Stimulated activated naive CD8-positive, alpha-beta T cell treated with anti-CD3 and anti-CD28 coated beads, Interleukin-15, Interleukin-2, amounts not matched to agents 100 ng/mL and 50 ng/mL, for 24 hours (primary cell): ENCODE measurements around the gene FAM209A.
"Not testable (repeated sequence)": the region's sequence is repeated elsewhere in the genome, so short reads cannot be mapped to it uniquely, and the experiment has no call there.

ENCODE experiments used
- H3K27ac Mint-ChIP-seq: one replicate; pipeline ENCODE4 v1.8.0; 2021; ENCODE audit warnings: mild to moderate bottlenecking, mixed read lengths
- H3K27me3 Mint-ChIP-seq: one replicate; pipeline ENCODE4 v1.8.0; 2021; ENCODE audit warnings: mixed read lengths
- H3K36me3 Mint-ChIP-seq: one replicate; pipeline ENCODE4 v1.8.0; 2021; ENCODE audit warnings: low read depth, mixed read lengths
- H3K4me1 Mint-ChIP-seq: one replicate; pipeline ENCODE4 v1.8.0; 2021; ENCODE audit warnings: low read depth, mixed read lengths
- H3K4me3 Mint-ChIP-seq: one replicate; pipeline ENCODE4 v1.8.0; 2021; ENCODE audit warnings: mild to moderate bottlenecking, mixed read lengths
- H3K9me3 Mint-ChIP-seq: one replicate; pipeline ENCODE4 v1.8.0; 2021; ENCODE audit warnings: mixed read lengths

The FAM209A gene

DNA sequence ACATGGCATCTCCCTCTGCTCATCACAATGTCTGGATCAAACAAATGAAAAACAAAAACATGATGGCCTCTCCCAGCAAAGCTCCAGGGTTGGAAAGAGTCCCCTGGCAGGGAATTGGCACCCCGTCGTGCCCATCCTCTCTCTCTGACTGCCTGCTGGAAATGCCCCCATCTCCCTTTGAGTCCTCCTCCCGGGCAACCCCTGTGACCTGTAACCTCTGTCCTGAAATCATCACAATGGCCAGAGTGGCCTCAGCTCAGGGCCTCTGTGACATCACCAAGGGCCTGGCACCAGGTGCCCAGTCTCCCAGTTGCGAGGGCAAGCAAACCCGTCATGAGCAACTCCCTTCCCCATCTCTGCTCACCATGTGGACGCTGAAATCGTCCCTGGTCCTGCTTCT is at the start of gene FAM209A:
TSS of gene FAM209A (plus strand) at position 301 of the 400 bp plus-strand sequence. CDS start at position 366, 65 bp downstream.
- H3K27me3 Mint-ChIP-seq, H3K4me3 Mint-ChIP-seq, H3K4me1 Mint-ChIP-seq, H3K27ac Mint-ChIP-seq: not testable (repeated sequence)
- H3K9me3 Mint-ChIP-seq = peaks cover 11% of the 10 kb centered on the region
- H3K36me3 Mint-ChIP-seq = peaks cover 28% of the 10 kb centered on the region

GRCh38 chr20:56483970-56484369 is 40.6 kb upstream of the FAM209A start:
- Mint-ChIP-seq H3K9me3 (no peaks in the 10 kb centered on the region), H3K36me3 (peaks cover 86% of the 10 kb centered on the region), H3K4me1 (peaks cover 19% of the 10 kb centered on the region), H3K27ac (peak overlapping the region; percentile 77), H3K27me3 (no peaks in the 10 kb centered on the region), H3K4me3 (no peak overlapping the region)

DNA sequence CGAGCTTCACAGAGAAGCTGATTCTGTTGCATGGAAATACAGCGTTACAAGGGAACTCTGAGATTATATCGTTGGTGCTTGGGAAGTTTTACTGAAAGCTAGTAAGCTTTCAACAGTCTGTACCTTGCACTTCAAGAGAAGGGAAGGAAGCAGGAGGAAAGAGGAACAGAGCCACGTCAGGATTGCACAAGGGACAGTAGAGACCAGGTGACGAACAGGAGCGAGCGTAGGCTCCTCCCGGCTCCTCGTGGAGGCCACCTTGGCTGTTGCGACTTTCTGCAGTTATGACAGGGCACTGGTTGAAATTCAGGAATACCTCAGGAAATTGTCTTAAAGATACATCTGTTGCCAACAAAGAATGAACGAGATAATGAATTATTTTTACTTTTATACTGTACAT is 37.3 kb upstream of the FAM209A start:
- Mint-ChIP-seq H3K27ac (peak overlapping the region; percentile 45), H3K9me3 (no peaks in the 10 kb centered on the region), H3K4me3 (no peak overlapping the region), H3K4me1 (peaks cover 19% of the 10 kb centered on the region), H3K27me3 (no peaks in the 10 kb centered on the region), H3K36me3 (peaks cover 80% of the 10 kb centered on the region)

DNA sequence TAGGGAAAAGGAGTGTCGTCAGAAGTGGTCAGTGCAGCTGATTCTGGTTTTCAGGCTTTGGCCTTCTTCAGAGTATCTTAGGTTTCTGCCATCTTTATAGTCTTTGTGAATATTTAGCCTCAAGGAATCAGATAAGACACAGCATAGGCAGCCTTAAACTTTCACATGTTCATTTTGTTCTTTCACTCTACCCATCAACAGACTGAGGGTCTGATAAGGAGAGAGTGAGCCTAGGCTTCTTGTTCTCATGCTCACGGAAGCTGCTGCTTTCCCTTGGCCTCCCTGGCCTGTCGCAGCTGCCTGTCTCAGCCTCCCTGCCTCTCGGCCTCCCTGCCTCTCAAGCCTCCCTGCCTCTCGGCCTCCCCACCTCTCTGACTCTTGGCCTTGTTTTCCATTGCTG is 36.0 kb upstream of the FAM209A start:
- H3K36me3 Mint-ChIP-seq = peaks cover 76% of the 10 kb centered on the region
- H3K4me1 Mint-ChIP-seq = peaks cover 10% of the 10 kb centered on the region
- H3K27ac Mint-ChIP-seq = no peak overlapping the region
- H3K27me3 Mint-ChIP-seq = no peaks in the 10 kb centered on the region
- no peak overlapping the region for H3K4me3 Mint-ChIP-seq
- no peaks in the 10 kb centered on the region for H3K9me3 Mint-ChIP-seq

DNA sequence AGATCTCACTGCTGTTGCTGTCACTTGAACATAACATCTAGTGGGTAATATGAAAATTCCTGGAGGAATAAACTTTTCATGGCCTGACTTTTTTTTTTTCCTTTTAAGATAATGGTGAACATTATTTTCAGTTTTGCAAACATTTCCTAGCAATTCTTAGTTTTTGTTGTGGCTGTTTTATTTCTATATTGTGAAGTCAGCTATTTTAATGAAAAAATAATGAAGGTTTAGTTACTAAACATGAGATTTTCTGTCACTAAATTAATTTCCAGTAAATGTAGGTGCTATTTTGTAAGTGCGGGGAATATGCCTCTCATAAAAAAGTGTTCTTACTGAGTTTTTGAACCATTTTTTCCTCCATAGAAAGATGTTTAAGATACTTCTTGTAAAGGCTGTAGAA is 23.4 kb upstream of the FAM209A start:
- Mint-ChIP-seq H3K4me3 (no peak overlapping the region), H3K36me3 (peaks cover 34% of the 10 kb centered on the region), H3K9me3 (peaks cover 4% of the 10 kb centered on the region), H3K4me1 (peaks cover 4% of the 10 kb centered on the region), H3K27ac (no peak overlapping the region), H3K27me3 (no peaks in the 10 kb centered on the region)

DNA sequence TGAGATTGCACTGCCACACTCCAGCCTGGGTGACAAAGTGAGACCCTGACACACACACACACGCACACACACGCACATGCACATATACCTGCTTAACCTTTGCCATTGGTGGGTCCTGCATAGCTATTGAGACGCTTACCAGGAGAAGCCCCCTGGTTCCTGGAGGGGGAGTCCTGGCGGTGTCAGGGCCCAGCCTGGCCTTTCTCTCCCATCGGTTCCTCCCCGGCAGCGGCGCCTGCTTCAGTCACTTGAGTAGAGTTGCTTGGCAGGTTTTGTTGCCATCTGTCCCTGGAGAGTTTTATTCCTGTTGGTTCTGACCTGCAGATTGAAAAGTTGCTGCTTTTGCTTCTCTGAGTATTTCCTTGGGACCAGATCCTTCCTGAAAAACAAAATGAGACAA is 20.6 kb upstream of the FAM209A start:
- Mint-ChIP-seq H3K4me1 (peaks cover 4% of the 10 kb centered on the region), H3K4me3 (no peak overlapping the region), H3K36me3 (peaks cover 29% of the 10 kb centered on the region), H3K9me3 (no peaks in the 10 kb centered on the region), H3K27ac (no peak overlapping the region), H3K27me3 (no peaks in the 10 kb centered on the region)

DNA sequence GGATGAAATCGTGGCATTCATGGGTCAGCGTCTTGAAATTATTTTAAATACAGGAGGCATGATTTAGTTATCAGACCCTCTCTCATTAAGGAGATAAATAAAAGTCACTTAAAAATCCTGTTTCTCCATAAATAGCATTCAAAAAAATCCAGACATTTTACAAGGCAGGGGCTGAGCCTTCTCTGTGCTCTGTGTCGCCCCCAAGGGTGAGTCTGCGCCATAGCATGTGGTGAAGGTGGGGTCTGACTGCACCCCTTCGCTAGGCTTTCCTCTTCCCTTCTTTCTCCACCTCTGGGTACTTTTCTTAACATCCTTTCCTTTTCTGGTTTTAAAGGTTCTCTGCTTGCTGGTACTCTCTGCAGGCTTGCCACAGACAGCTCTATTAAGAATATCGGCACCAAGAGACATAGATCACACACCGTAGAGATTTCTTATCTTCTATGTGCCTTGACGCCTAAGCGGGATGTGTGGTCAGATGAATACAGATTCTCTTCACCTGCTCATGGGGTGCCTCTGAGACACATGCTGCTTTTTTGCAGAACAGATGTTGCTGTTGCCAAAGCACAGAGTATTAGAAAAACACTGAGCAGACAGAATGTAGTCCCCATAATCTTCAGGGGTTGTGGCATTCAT is 20.1 kb upstream of the FAM209A start:
- Mint-ChIP-seq H3K27ac (no peak overlapping the region), H3K4me3 (no peak overlapping the region), H3K36me3 (peaks cover 32% of the 10 kb centered on the region), H3K4me1 (peaks cover 4% of the 10 kb centered on the region), H3K9me3 (no peaks in the 10 kb centered on the region), H3K27me3 (no peaks in the 10 kb centered on the region)

- Mint-ChIP-seq H3K36me3 (peaks cover 32% of the 10 kb centered on the region), H3K9me3 (no peaks in the 10 kb centered on the region), H3K4me3 (no peak overlapping the region), H3K27ac (no peak overlapping the region), H3K4me1 (peaks cover 4% of the 10 kb centered on the region), H3K27me3 (no peaks in the 10 kb centered on the region)
These were observed 18.4 kb upstream of the FAM209A start for GRCh38 chr20:56506103-56506502.

DNA sequence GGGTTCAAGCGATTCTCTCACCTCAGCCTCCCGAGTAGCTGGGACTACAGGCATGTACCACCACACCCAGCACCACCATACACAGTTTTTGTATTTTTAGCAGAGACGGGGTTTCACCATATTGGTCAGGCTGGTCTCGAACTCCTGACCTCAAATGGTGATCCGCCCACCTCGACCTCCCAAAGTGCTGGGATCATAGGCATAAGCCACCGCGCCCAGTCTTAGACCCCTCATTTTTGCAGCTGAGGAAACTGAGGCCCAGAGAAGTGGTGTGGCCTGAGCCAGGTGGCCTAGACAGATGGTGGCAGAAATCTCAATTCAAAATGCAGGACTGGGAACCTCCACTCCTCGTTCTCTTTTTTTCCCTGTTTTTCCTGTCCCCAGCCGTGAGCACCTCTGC is 12.6 kb upstream of the FAM209A start:
- H3K36me3 Mint-ChIP-seq = peaks cover 34% of the 10 kb centered on the region
- H3K4me3 Mint-ChIP-seq = no peak overlapping the region
- H3K27me3 Mint-ChIP-seq = no peaks in the 10 kb centered on the region
- H3K27ac Mint-ChIP-seq = no peak overlapping the region
- H3K9me3 Mint-ChIP-seq = no peaks in the 10 kb centered on the region
- no peaks in the 10 kb centered on the region for H3K4me1 Mint-ChIP-seq

DNA sequence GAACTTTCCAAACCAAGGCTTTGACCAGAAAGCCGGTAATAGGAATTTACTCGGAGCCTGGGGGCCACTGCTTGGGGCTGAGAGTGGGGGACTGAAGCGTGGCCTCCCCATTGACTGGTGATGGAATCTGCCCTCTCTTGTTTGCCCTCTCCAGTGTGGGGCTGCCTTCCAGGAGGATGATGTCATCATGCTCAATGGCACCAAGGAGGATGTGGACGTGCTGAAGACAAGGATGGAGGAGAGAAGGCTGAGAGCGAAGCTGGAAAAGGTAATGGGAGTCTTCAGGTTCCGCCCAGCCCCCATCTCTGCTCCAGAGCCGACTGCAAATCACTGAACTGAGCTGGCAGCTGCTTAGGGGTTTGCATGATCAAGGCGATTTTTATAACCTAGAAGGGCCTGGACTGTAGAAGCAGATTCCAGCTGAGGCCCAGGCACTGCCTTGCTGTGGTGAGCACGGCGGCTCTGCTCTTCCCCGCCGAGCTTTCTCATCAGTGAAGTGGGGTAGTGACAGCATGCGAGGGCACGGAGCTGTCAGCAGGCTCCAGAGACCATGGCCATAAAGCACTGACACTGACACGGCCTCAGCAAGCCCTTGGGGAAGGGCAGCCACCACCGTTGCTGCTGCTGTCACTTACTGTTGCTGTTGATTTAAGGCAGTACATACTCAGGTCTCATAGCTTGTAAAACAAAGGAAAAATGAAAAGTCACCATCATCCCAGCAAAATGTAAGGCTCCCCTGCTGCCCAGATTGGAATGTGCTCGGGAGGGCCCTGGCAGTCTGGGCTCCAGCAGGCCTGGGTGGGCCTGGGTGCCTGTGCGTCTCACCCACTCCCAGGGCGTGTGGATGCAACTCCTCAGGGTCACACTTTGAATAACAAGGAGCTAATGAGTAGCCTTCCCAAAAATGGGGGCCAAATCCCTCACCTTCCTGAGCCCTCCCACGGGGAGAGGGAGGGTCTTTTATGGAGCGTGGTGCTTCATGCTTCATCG is 11.1 kb upstream of the FAM209A start:
- peaks cover 42% of the 10 kb centered on the region for H3K36me3 Mint-ChIP-seq
- H3K4me1 Mint-ChIP-seq = no peaks in the 10 kb centered on the region
- H3K27ac Mint-ChIP-seq = no peak overlapping the region
- H3K27me3 Mint-ChIP-seq = no peaks in the 10 kb centered on the region
- no peak overlapping the region for H3K4me3 Mint-ChIP-seq
- no peaks in the 10 kb centered on the region for H3K9me3 Mint-ChIP-seq

DNA sequence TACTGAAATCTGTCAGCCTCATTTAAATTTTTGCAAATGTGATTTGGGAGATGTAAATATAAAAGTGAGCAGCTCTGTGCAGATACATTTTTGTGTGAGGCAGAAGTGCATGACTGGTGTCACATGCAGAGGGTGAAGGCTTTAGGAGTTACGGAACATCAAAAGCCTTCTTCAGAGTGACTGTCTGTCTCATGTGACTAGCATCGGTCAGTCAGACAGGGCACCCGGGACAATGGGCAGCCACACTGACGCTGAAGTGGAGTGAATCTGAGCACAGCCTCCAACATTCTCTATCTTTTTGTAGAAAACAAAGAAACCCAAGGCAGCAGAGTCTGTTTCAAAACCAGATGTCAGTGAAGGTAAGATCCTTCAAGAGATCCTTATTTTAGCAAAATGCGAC is 7.9 kb upstream of the FAM209A start:
- Mint-ChIP-seq H3K36me3 (peaks cover 67% of the 10 kb centered on the region), H3K27me3 (no peaks in the 10 kb centered on the region), H3K27ac (no peak overlapping the region), H3K4me3 (no peak overlapping the region), H3K9me3 (peaks cover 17% of the 10 kb centered on the region), H3K4me1 (no peaks in the 10 kb centered on the region)

GRCh38 chr20:56517211-56517610 is 7.3 kb upstream of the FAM209A start:
- H3K36me3 Mint-ChIP-seq = peaks cover 73% of the 10 kb centered on the region
- H3K27me3 Mint-ChIP-seq = no peaks in the 10 kb centered on the region
- peaks cover 17% of the 10 kb centered on the region for H3K9me3 Mint-ChIP-seq
- H3K4me3 Mint-ChIP-seq = no peak overlapping the region
- no peak overlapping the region for H3K27ac Mint-ChIP-seq
- H3K4me1 Mint-ChIP-seq = no peaks in the 10 kb centered on the region

GRCh38 chr20:56517641-56518040 is 6.9 kb upstream of the FAM209A start:
- Mint-ChIP-seq H3K36me3 (peaks cover 73% of the 10 kb centered on the region), H3K9me3 (peaks cover 17% of the 10 kb centered on the region), H3K4me1 (no peaks in the 10 kb centered on the region), H3K27me3 (no peaks in the 10 kb centered on the region), H3K4me3 (no peak overlapping the region), H3K27ac (no peak overlapping the region)

DNA sequence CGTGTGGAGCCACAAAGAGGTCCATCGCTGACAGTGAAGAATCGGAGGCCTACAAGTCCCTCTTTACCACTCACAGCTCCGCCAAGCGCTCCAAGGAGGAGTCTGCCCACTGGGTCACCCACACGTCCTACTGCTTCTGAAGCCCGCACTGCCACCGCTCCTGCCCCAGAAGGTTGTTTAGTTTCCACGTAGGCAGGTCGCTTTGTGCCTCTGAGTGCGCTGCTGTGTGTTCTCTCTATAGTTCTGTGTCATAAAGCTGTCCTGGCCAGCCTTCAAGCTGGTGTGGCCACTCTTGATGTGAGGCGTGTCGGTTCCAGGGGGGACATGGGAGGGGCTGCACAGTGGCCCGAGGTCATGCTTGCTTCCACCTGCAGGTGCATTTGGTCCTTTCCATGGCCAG is 6.4 kb upstream of the FAM209A start:
- peaks cover 73% of the 10 kb centered on the region for H3K36me3 Mint-ChIP-seq
- H3K27ac Mint-ChIP-seq = no peak overlapping the region
- no peak overlapping the region for H3K4me3 Mint-ChIP-seq
- H3K27me3 Mint-ChIP-seq = no peaks in the 10 kb centered on the region
- H3K4me1 Mint-ChIP-seq = peaks cover 1% of the 10 kb centered on the region
- H3K9me3 Mint-ChIP-seq = peaks cover 17% of the 10 kb centered on the region

GRCh38 chr20:56518721-56519398 is 5.7 kb upstream of the FAM209A start:
- peaks cover 17% of the 10 kb centered on the region for H3K9me3 Mint-ChIP-seq

More at GRCh38 chr20:56518721-56519398, 5.7 kb upstream of the FAM209A start:
- no peaks in the 10 kb centered on the region for H3K27me3 Mint-ChIP-seq
- H3K4me1 Mint-ChIP-seq = peaks cover 4% of the 10 kb centered on the region
- no peak overlapping the region for H3K4me3 Mint-ChIP-seq
- H3K36me3 Mint-ChIP-seq = peaks cover 68% of the 10 kb centered on the region
- H3K27ac Mint-ChIP-seq = no peak overlapping the region
